HL-60 (cell line): ENCODE data around the gene AKR1C1.
"Not testable (repeated sequence)": the region's sequence is repeated elsewhere in the genome, so short reads cannot be mapped to it uniquely, and the experiment has no call there.

Experiments used
- DNase-seq, 2 experiments: peaks; one replicate each; pipeline ENCODE4 v3.0.0-alpha.2; 2010 to 2020; ENCODE audit warnings: low read depth in 1 of 2, low spot score in 1 of 2
- H3K27ac ChIP-seq: fragments of 250-450 bp; sonication (Bioruptor Pico); replicated peaks from 2 replicates; pipeline ENCODE4 v1.5.1; 2020; ENCODE audit warnings: mild to moderate bottlenecking, moderate library complexity
- H3K27me3 ChIP-seq: fragments of 250-450 bp; sonication (Bioruptor Pico); 2 replicates; pipeline ENCODE4 v1.5.1; 2021; ENCODE audit warnings: mild to moderate bottlenecking, moderate library complexity; ENCODE audit not compliant: insufficient read depth, poor library complexity, severe bottlenecking
- H3K4me3 ChIP-seq: replicated peaks from 2 replicates; pipeline ENCODE4 v1.5.1; 2011; ENCODE audit warnings: mild to moderate bottlenecking, control low read depth, low read length; ENCODE audit not compliant: insufficient read depth
- CTCF ChIP-seq: IDR thresholded peaks from one replicate; pipeline ENCODE4 v1.5.1; 2011; ENCODE audit warnings: low read length, control low read depth, inconsistent platforms; ENCODE audit not compliant: insufficient read depth
- GABPA ChIP-seq: IDR thresholded peaks from 2 replicates; pipeline ENCODE4 v1.6.1; 2012; ENCODE audit warnings: low read depth
- POLR2AphosphoS5 ChIP-seq: IDR thresholded peaks from 2 replicates; pipeline ENCODE4 v1.6.1; 2012; ENCODE audit warnings: low read depth
- REST ChIP-seq: IDR thresholded peaks from 2 replicates; pipeline ENCODE4 v1.6.1; 2012; ENCODE audit warnings: low read depth; ENCODE audit not compliant: insufficient replicate concordance
- SPI1 ChIP-seq: IDR thresholded peaks from 2 replicates; pipeline ENCODE4 v1.6.1; 2012; ENCODE audit warnings: low read depth, mild to moderate bottlenecking, borderline replicate concordance

AKR1C1 gene

GRCh38 chr10:4937346-4937745 is 25.9 kb upstream of the AKR1C1 start:
- TF ChIP-seq GABPA, result no peak
- TF ChIP-seq CTCF, result no peak
- no peak for TF ChIP-seq POLR2AphosphoS5
- no peaks in the 10 kb centered on the region for H3K27me3 ChIP-seq
- H3K27ac ChIP-seq, result no peak overlapping the region
- no peak overlapping the region for H3K4me3 ChIP-seq
- DNase-seq, result no peak

- Histone ChIP-seq H3K4me3 (no peak overlapping the region), H3K27me3 (no peaks in the 10 kb centered on the region)
- no peak for DNase-seq
Measured at GRCh38 chr10:4939224-4940072, 23.8 kb upstream of the AKR1C1 start.

GRCh38 chr10:4940073-4940428 is 23.2 kb upstream of the AKR1C1 start:
- not testable (repeated sequence) for H3K27me3 ChIP-seq, H3K4me3 ChIP-seq, H3K27ac ChIP-seq, DNase-seq

More at GRCh38 chr10:4939224-4940072, 23.8 kb upstream of the AKR1C1 start:
- TF ChIP-seq SPI1 (no peak), REST (no peak), CTCF (no peak), POLR2AphosphoS5 (no peak), GABPA (no peak)
- no peak overlapping the region for H3K27ac ChIP-seq

- H3K27ac ChIP-seq, H3K4me3 ChIP-seq, DNase-seq, H3K27me3 ChIP-seq: not testable (repeated sequence)
Measured at GRCh38 chr10:4940909-4941308, 22.3 kb upstream of the AKR1C1 start.

GRCh38 chr10:4941540-4942330 is 21.5 kb upstream of the AKR1C1 start:
- no peak overlapping the region for H3K27ac ChIP-seq
- no peak overlapping the region for H3K4me3 ChIP-seq
- H3K27me3 ChIP-seq, result no peaks in the 10 kb centered on the region
- no peak for DNase-seq
- no peak for TF ChIP-seq SPI1
- no peak for TF ChIP-seq REST
- TF ChIP-seq CTCF, result no peak
- no peak for TF ChIP-seq POLR2AphosphoS5
- TF ChIP-seq GABPA, result no peak

GRCh38 chr10:4942931-4943330 is 20.3 kb upstream of the AKR1C1 start:
- not testable (repeated sequence) for H3K27ac ChIP-seq, H3K4me3 ChIP-seq, H3K27me3 ChIP-seq, DNase-seq

GRCh38 chr10:4943416-4943815 is 19.8 kb upstream of the AKR1C1 start:
- H3K4me3 ChIP-seq, H3K27ac ChIP-seq, H3K27me3 ChIP-seq, DNase-seq: not testable (repeated sequence)
